Activated T-helper 17 cell treated with anti-CD3 and anti-CD28 coated beads, Interleukin-2, amount 50 U/mL, for 72 hours (primary cell): ENCODE data around the gene AKT1. TPM values are rescaled to one million over a fixed set of nuclear protein-coding genes. Genes with fewer than 3 reads are reported as not detected.

ENCODE experiments used
- ATAC-seq: fragments of 150-1000 bp; cut with Tn5 transposase; replicated peaks from 2 replicates; pipeline ENCODE4 v1.10.0; 2021; ENCODE audit warnings: mild to moderate bottlenecking, moderate library complexity
- H3K27ac Mint-ChIP-seq: one replicate; pipeline ENCODE4 v1.8.0; 2022; ENCODE audit warnings: mixed read lengths
- H3K27me3 Mint-ChIP-seq: one replicate; pipeline ENCODE4 v1.8.0; 2022; ENCODE audit warnings: mixed read lengths
- H3K36me3 Mint-ChIP-seq: one replicate; pipeline ENCODE4 v1.8.0; 2022; ENCODE audit warnings: low read depth, mild to moderate bottlenecking, mixed read lengths
- H3K4me1 Mint-ChIP-seq: one replicate; pipeline ENCODE4 v1.8.0; 2022; ENCODE audit warnings: mixed read lengths
- H3K4me3 Mint-ChIP-seq: one replicate; pipeline ENCODE4 v1.8.0; 2022; ENCODE audit warnings: mild to moderate bottlenecking, mixed read lengths
- H3K9me3 Mint-ChIP-seq: one replicate; pipeline ENCODE4 v1.8.0; 2022; ENCODE audit warnings: mixed read lengths
- total RNA-seq, 2 donors: library from RNA; stranded (reverse); gene quantifications; one replicate each; pipeline ENCODE4 v1.2.3, GENCODE V29; 2022

AKT1 gene
- total RNA-seq, 2 donors from 2014 or later, result 81.3 to 160 TPM

GRCh38 chr14:104797115-104798044, 1.8 kb upstream of the AKT1 start:
- ATAC-seq, result no peak
- Mint-ChIP-seq H3K4me1 (peaks cover 14% of the 10 kb centered on the region), H3K9me3 (no peaks in the 10 kb centered on the region), H3K36me3 (no peaks in the 10 kb centered on the region), H3K27ac (no peak overlapping the region), H3K27me3 (no peaks in the 10 kb centered on the region), H3K4me3 (peak overlapping the region; percentile 65)

- H3K27ac Mint-ChIP-seq, result no peak overlapping the region
- H3K4me3 Mint-ChIP-seq, result peak overlapping the region; percentile 65
- peaks cover 14% of the 10 kb centered on the region for H3K4me1 Mint-ChIP-seq
- peaks cover under 1% of the 10 kb centered on the region for H3K36me3 Mint-ChIP-seq
- ATAC-seq, result no peak
- H3K27me3 Mint-ChIP-seq, result no peaks in the 10 kb centered on the region
- no peaks in the 10 kb centered on the region for H3K9me3 Mint-ChIP-seq
These were observed 1.1 kb upstream of the AKT1 start for GRCh38 chr14:104796687-104797081.

- Mint-ChIP-seq H3K9me3 (no peaks in the 10 kb centered on the region), H3K27me3 (no peaks in the 10 kb centered on the region), H3K4me1 (peaks cover 14% of the 10 kb centered on the region), H3K27ac (peak overlapping the region; percentile 78), H3K4me3 (peak overlapping the region; percentile 65), H3K36me3 (peaks cover 7% of the 10 kb centered on the region)
- ATAC-seq, result no peak
These were observed 486 bp upstream of the AKT1 start for GRCh38 chr14:104795781-104796686.

GRCh38 chr14:104794631-104794992, 936 bp downstream of the AKT1 start:
- Mint-ChIP-seq H3K27me3 (no peaks in the 10 kb centered on the region), H3K4me1 (peaks cover 14% of the 10 kb centered on the region), H3K36me3 (peaks cover 15% of the 10 kb centered on the region), H3K9me3 (no peaks in the 10 kb centered on the region), H3K27ac (peak overlapping the region; percentile 84), H3K4me3 (peak overlapping the region; percentile 92)
- ATAC-seq, result peak; percentile 10

GRCh38 chr14:104794099-104794498, 1.4 kb downstream of the AKT1 start:
- Mint-ChIP-seq H3K36me3 (peaks cover 19% of the 10 kb centered on the region), H3K4me3 (peak overlapping the region; percentile 92), H3K4me1 (peaks cover 14% of the 10 kb centered on the region), H3K9me3 (no peaks in the 10 kb centered on the region), H3K27me3 (no peaks in the 10 kb centered on the region), H3K27ac (peak overlapping the region; percentile 84)
- ATAC-seq, result peak; percentile 18

GRCh38 chr14:104793703-104793959, 1.9 kb downstream of the AKT1 start:
- H3K4me1 Mint-ChIP-seq, result peaks cover 14% of the 10 kb centered on the region
- no peaks in the 10 kb centered on the region for H3K27me3 Mint-ChIP-seq
- peak overlapping the region; percentile 92 for H3K4me3 Mint-ChIP-seq
- peaks cover 19% of the 10 kb centered on the region for H3K36me3 Mint-ChIP-seq
- H3K27ac Mint-ChIP-seq, result peak overlapping the region; percentile 74
- H3K9me3 Mint-ChIP-seq, result no peaks in the 10 kb centered on the region
- no peak for ATAC-seq

GRCh38 chr14:104792945-104793702, 2.4 kb downstream of the AKT1 start:
- Mint-ChIP-seq H3K36me3 (peaks cover 19% of the 10 kb centered on the region), H3K27me3 (no peaks in the 10 kb centered on the region), H3K4me1 (peaks cover 14% of the 10 kb centered on the region), H3K27ac (peak overlapping the region; percentile 74), H3K4me3 (peak overlapping the region; percentile 92), H3K9me3 (no peaks in the 10 kb centered on the region)
- ATAC-seq, result no peak

GRCh38 chr14:104792101-104792884, 3.3 kb downstream of the AKT1 start:
- peaks cover 19% of the 10 kb centered on the region for H3K36me3 Mint-ChIP-seq
- H3K27ac Mint-ChIP-seq, result peak overlapping the region; percentile 74
- H3K4me3 Mint-ChIP-seq, result peak overlapping the region; percentile 92
- H3K27me3 Mint-ChIP-seq, result no peaks in the 10 kb centered on the region
- no peaks in the 10 kb centered on the region for H3K9me3 Mint-ChIP-seq
- H3K4me1 Mint-ChIP-seq, result peaks cover 14% of the 10 kb centered on the region
- ATAC-seq, result no peak

- Mint-ChIP-seq H3K4me3 (no peak overlapping the region), H3K9me3 (no peaks in the 10 kb centered on the region), H3K4me1 (peaks cover 14% of the 10 kb centered on the region), H3K27me3 (no peaks in the 10 kb centered on the region), H3K27ac (peak overlapping the region; percentile 61), H3K36me3 (peaks cover 19% of the 10 kb centered on the region)
- ATAC-seq, result no peak
These were observed 4.1 kb downstream of the AKT1 start for GRCh38 chr14:104791425-104791824.

GRCh38 chr14:104789752-104790743, 5.5 kb downstream of the AKT1 start:
- no peaks in the 10 kb centered on the region for H3K27me3 Mint-ChIP-seq
- peaks cover 14% of the 10 kb centered on the region for H3K4me1 Mint-ChIP-seq
- H3K9me3 Mint-ChIP-seq, result no peaks in the 10 kb centered on the region
- no peak overlapping the region for H3K4me3 Mint-ChIP-seq
- H3K27ac Mint-ChIP-seq, result no peak overlapping the region
- peaks cover 19% of the 10 kb centered on the region for H3K36me3 Mint-ChIP-seq
- no peak for ATAC-seq

GRCh38 chr14:104788873-104789663, 6.5 kb downstream of the AKT1 start:
- no peak overlapping the region for H3K27ac Mint-ChIP-seq
- ATAC-seq, result no peak
- no peaks in the 10 kb centered on the region for H3K9me3 Mint-ChIP-seq

GRCh38 chr14:104788161-104788818, 7.3 kb downstream of the AKT1 start:
- peaks cover 8% of the 10 kb centered on the region for H3K4me1 Mint-ChIP-seq
- H3K36me3 Mint-ChIP-seq, result peaks cover 19% of the 10 kb centered on the region

More at GRCh38 chr14:104788873-104789663, 6.5 kb downstream of the AKT1 start:
- Mint-ChIP-seq H3K27me3 (no peaks in the 10 kb centered on the region), H3K36me3 (peaks cover 19% of the 10 kb centered on the region), H3K4me3 (no peak overlapping the region), H3K4me1 (peaks cover 14% of the 10 kb centered on the region)

More at GRCh38 chr14:104788161-104788818, 7.3 kb downstream of the AKT1 start:
- no peaks in the 10 kb centered on the region for H3K27me3 Mint-ChIP-seq
- ATAC-seq, result no peak
- no peak overlapping the region for H3K4me3 Mint-ChIP-seq
- no peak overlapping the region for H3K27ac Mint-ChIP-seq
- H3K9me3 Mint-ChIP-seq, result no peaks in the 10 kb centered on the region
